H1 (cell line): ENCODE measurements around the gene RTN4. TPM values are rescaled to one million over a fixed set of nuclear protein-coding genes. Genes with fewer than 3 reads are reported as not detected.
A peak's percentile ranks its signal among the peaks of the same experiment; 100 is the strongest.

Experiments used
- CTCF ChIA-PET: fragments of 300-600 bp; sonication (Branson Sonifier 250); formaldehyde crosslinking; loops from one replicate; lab custom pipeline; 2021; ENCODE audit not compliant: partially characterized antibody; lab: Charles Lee
- POLR2A ChIA-PET: fragments of 300-600 bp; sonication (Branson Sonifier 250); formaldehyde crosslinking; loops from one replicate; lab custom pipeline; 2021; ENCODE audit warnings: inconsistent platforms; ENCODE audit not compliant: partially characterized antibody; lab: Charles Lee
- DNase-seq, 2 experiments: peaks; one replicate each; pipeline versions ENCODE4 v3.0.0 to v3.0.0-alpha.2; 2010 to 2022; ENCODE audit warnings: low spot score in 2 of 2, low read depth in 1 of 2, mixed read lengths in 1 of 2
- FAIRE-seq: peaks from 2 replicates; lab custom pipeline; 2011; peaks lifted over from hg19 to GRCh38; lab: Jason Lieb, UNC
- H2AFZ ChIP-seq: 2 replicates; pipeline ENCODE4 v1.8.1; 2012; ENCODE audit warnings: low read length, inconsistent platforms
- H2AK5ac ChIP-seq: 2 replicates; pipeline ENCODE4 v1.6.1; 2013; ENCODE audit warnings: low read depth, low read length
- H2BK120ac ChIP-seq: replicated peaks from 2 replicates; pipeline ENCODE3; 2013; ENCODE audit warnings: low read depth, low read length, inconsistent platforms
- H2BK12ac ChIP-seq: 2 replicates; pipeline ENCODE4 v1.6.1; 2013; ENCODE audit warnings: low read depth, low read length
- H2BK15ac ChIP-seq: 2 replicates; pipeline ENCODE4 v1.6.1; 2013; ENCODE audit warnings: low read length
- H2BK20ac ChIP-seq: 2 replicates; pipeline ENCODE4 v1.6.1; 2013; ENCODE audit warnings: low read length
- H2BK5ac ChIP-seq: 2 replicates; pipeline ENCODE4 v1.6.1; 2013; ENCODE audit warnings: low read depth, low read length
- H3K14ac ChIP-seq: 2 replicates; pipeline ENCODE4 v1.6.1; 2013; ENCODE audit warnings: inconsistent platforms; ENCODE audit not compliant: insufficient read length
- H3K18ac ChIP-seq: 2 replicates; pipeline ENCODE4 v1.6.1; 2013; ENCODE audit warnings: low read length; ENCODE audit errors: extremely low read depth
- H3K23ac ChIP-seq: 2 replicates; pipeline ENCODE4 v1.6.1; 2013; ENCODE audit warnings: inconsistent platforms; ENCODE audit not compliant: insufficient read length
- H3K23me2 ChIP-seq: 2 replicates; pipeline ENCODE4 v1.6.1; 2013; ENCODE audit warnings: low read depth, low read length
- H3K27ac ChIP-seq: 2 replicates; pipeline ENCODE4 v1.6.1; 2011; ENCODE audit warnings: low read depth, low read length, inconsistent platforms
- H3K27me3 ChIP-seq, 4 experiments: replicated peaks in 1 of 4; 1 replicate in 1 of 4; 2 replicates in 3 of 4; pipeline versions ENCODE4 v1.6.1 to v1.8.1; 2011 to 2013; ENCODE audit warnings: low read length in 3 of 4, mild to moderate bottlenecking in 3 of 4, inconsistent platforms in 2 of 4, mixed read lengths in 2 of 4, moderate library complexity in 1 of 4; ENCODE audit not compliant: control insufficient read depth in 3 of 4, insufficient read depth in 3 of 4; ENCODE audit errors: extremely low read depth in 1 of 4
- H3K36me3 ChIP-seq, 4 experiments: 2 replicates each; pipeline versions ENCODE4 v1.6.1 to v1.8.1; 2011 to 2013; ENCODE audit warnings: mild to moderate bottlenecking in 4 of 4, low read length in 3 of 4, moderate library complexity in 2 of 4, control low read depth in 1 of 4, inconsistent platforms in 1 of 4; ENCODE audit not compliant: insufficient read depth in 4 of 4, control insufficient read depth in 2 of 4
- H3K4ac ChIP-seq: replicated peaks from 2 replicates; pipeline ENCODE3; 2013; ENCODE audit warnings: low read length, low read depth, mixed read lengths, inconsistent platforms; ENCODE audit not compliant: insufficient read length
- H3K4me1 ChIP-seq, 4 experiments: replicated peaks in 1 of 4; 1 replicate in 1 of 4; 2 replicates in 3 of 4; pipeline versions ENCODE4 v1.6.1 to v1.8.1; 2011 to 2013; ENCODE audit warnings: low read length in 3 of 4, inconsistent platforms in 2 of 4, mixed read lengths in 1 of 4; ENCODE audit not compliant: insufficient read depth in 4 of 4, control insufficient read depth in 3 of 4
- H3K4me2 ChIP-seq, 2 experiments: 2 replicates each; pipeline versions ENCODE4 v1.6.1 to v1.8.1; 2011 to 2013; ENCODE audit warnings: low read depth in 2 of 2, low read length in 2 of 2, control low read depth in 1 of 2, inconsistent platforms in 1 of 2, mild to moderate bottlenecking in 1 of 2; ENCODE audit not compliant: insufficient read depth in 1 of 2
- H3K4me3 ChIP-seq, 4 experiments: fragments of 200-600, 300-600 bp in 1 of 4; sonication (generic), shearing (Covaris generic), sonication (Bioruptor Twin) in 1 of 4; 2 replicates each; pipeline versions ENCODE4 v1.5.1 to v1.8.1; 2011 to 2016; ENCODE audit warnings: low read length in 4 of 4, low read depth in 3 of 4, control low read depth in 2 of 4, inconsistent platforms in 2 of 4, mild to moderate bottlenecking in 2 of 4, mixed read lengths in 1 of 4, moderate library complexity in 1 of 4; ENCODE audit not compliant: insufficient read depth in 2 of 4; ENCODE audit errors: extremely low read depth in 1 of 4
- H3K56ac ChIP-seq: replicated peaks from 2 replicates; pipeline ENCODE3; 2013; ENCODE audit warnings: low read depth, mild to moderate bottlenecking, mixed read lengths, low read length, inconsistent platforms; ENCODE audit not compliant: insufficient read length
- H3K79me1 ChIP-seq: 2 replicates; pipeline ENCODE4 v1.6.1; 2013; ENCODE audit warnings: low read depth, low read length, control low read depth
- H3K79me2 ChIP-seq, 2 experiments: 2 replicates each; pipeline versions ENCODE4 v1.6.1 to v1.8.1; 2012 to 2013; ENCODE audit warnings: low read length in 2 of 2, mild to moderate bottlenecking in 2 of 2, inconsistent platforms in 1 of 2; ENCODE audit not compliant: insufficient read depth in 2 of 2, control insufficient read depth in 1 of 2
- H3K9ac ChIP-seq, 4 experiments: replicated peaks in 1 of 4; 1 replicate in 1 of 4; 2 replicates in 3 of 4; pipeline versions ENCODE4 v1.6.1 to v1.8.1; 2011 to 2013; ENCODE audit warnings: low read depth in 3 of 4, low read length in 3 of 4, control low read depth in 2 of 4, mild to moderate bottlenecking in 2 of 4, moderate library complexity in 2 of 4, inconsistent platforms in 1 of 4; ENCODE audit errors: extremely low read depth in 1 of 4
- H3K9me3 ChIP-seq, 2 experiments: 2 replicates each; pipeline versions ENCODE4 v1.6.1 to v1.8.1; 2012 to 2013; ENCODE audit warnings: mild to moderate bottlenecking in 2 of 2, moderate library complexity in 2 of 2, control low read depth in 1 of 2, inconsistent platforms in 1 of 2, low read depth in 1 of 2, low read length in 1 of 2, mixed read lengths in 1 of 2; ENCODE audit not compliant: insufficient read depth in 2 of 2
- H4K20me1 ChIP-seq, 2 experiments: replicated peaks in 1 of 2; 2 replicates each; pipeline versions ENCODE3 to v1.8.1; 2011 to 2013; ENCODE audit warnings: inconsistent platforms in 2 of 2, low read length in 2 of 2, mild to moderate bottlenecking in 1 of 2; ENCODE audit not compliant: insufficient read depth in 2 of 2, control insufficient read depth in 1 of 2
- H4K5ac ChIP-seq: 2 replicates; pipeline ENCODE4 v1.6.1; 2013; ENCODE audit warnings: low read length, low read depth, mixed read lengths, inconsistent platforms; ENCODE audit not compliant: insufficient read length
- H4K8ac ChIP-seq: 2 replicates; pipeline ENCODE4 v1.8.0; 2013; ENCODE audit warnings: mild to moderate bottlenecking, moderate library complexity, low read length, inconsistent platforms; ENCODE audit not compliant: insufficient read depth; ENCODE audit errors: extremely low read depth
- H4K91ac ChIP-seq: replicated peaks from 2 replicates; pipeline ENCODE3; 2013; ENCODE audit warnings: low read length, mixed read lengths, inconsistent platforms; ENCODE audit not compliant: insufficient read length
- BACH1 ChIP-seq: IDR thresholded peaks from 2 replicates; pipeline ENCODE4 v1.6.1; 2012; ENCODE audit warnings: low read length, improper control_type of control experiment
- JUN ChIP-seq: IDR thresholded peaks from 2 replicates; pipeline ENCODE4 v1.6.1; 2011; ENCODE audit warnings: low read depth, mild to moderate bottlenecking, improper control_type of control experiment, low read length
- JUND ChIP-seq: IDR thresholded peaks from 2 replicates; pipeline ENCODE4 v1.6.1; 2011; ENCODE audit warnings: mild to moderate bottlenecking, improper control_type of control experiment, low read length
- KDM1A ChIP-seq: fragments of 200-600, 300-600 bp; sonication (generic); IDR thresholded peaks from 2 replicates; pipeline ENCODE4 v1.7.1; 2016; ENCODE audit warnings: mild to moderate bottlenecking, low read length, borderline replicate concordance
- POLR2A ChIP-seq, 2 experiments: IDR thresholded peaks; 1 replicate in 1 of 2; 2 replicates in 1 of 2; pipeline ENCODE4 v1.6.1; 2011; ENCODE audit warnings: low read depth in 2 of 2, low read length in 2 of 2, mild to moderate bottlenecking in 2 of 2; ENCODE audit errors: control extremely low read depth in 1 of 2
- SAP30 ChIP-seq: fragments of 300-600 bp; sonication (generic); IDR thresholded peaks from 2 replicates; pipeline ENCODE4 v1.7.1; 2012; ENCODE audit warnings: low read length, moderate library complexity, mild to moderate bottlenecking, inconsistent platforms; ENCODE audit not compliant: insufficient read depth, insufficient replicate concordance
- SIN3A ChIP-seq, 2 experiments: IDR thresholded peaks in 1 of 2; conservative IDR thresholded peaks in 1 of 2; 2 replicates each; pipeline ENCODE4 v1.6.1; 2011 to 2012; ENCODE audit warnings: low read length in 2 of 2, improper control_type of control experiment in 1 of 2, low read depth in 1 of 2, mild to moderate bottlenecking in 1 of 2
- TAF1 ChIP-seq: IDR thresholded peaks from 2 replicates; pipeline ENCODE4 v1.6.1; 2011; ENCODE audit warnings: mild to moderate bottlenecking, low read depth, low read length
- TCF12 ChIP-seq: IDR thresholded peaks from 2 replicates; pipeline ENCODE4 v1.6.1; 2011; ENCODE audit warnings: low read depth, mild to moderate bottlenecking, low read length
- WGBS, 2 experiments: shearing (Covaris generic) in 1 of 2; methylation state at CpG; one replicate each; pipeline versions ENCODE4 v1.1.6 to v1.1.7; 2013 to 2015; ENCODE audit warnings: low lambda C conversion rate in 2 of 2, mixed read lengths in 2 of 2, inconsistent platforms in 1 of 2, low coverage in 1 of 2, missing lambda C conversion rate in 1 of 2; ENCODE audit not compliant: insufficient replicate concordance in 2 of 2, insufficient coverage in 1 of 2, insufficient read length in 1 of 2; ENCODE audit errors: extremely low coverage in 1 of 2, missing lambda C conversion rate in 1 of 2; 5-methylcytosine and 5-hydroxymethylcytosine counted together
- polyA plus RNA-seq, 7 experiments: library from polyadenylated mRNA; depleted of rRNA in 3 of 7; stranded (reverse) in 5 of 7; unstranded in 2 of 7; fragments of >200 nt in 5 of 7; fragments of 200-250 nt in 2 of 7; gene quantifications; 1 replicate in 5 of 7; 2 replicates in 1 of 7; 4 replicates in 1 of 7; pipeline versions ENCODE4 v1.2.1 to v1.2.3, GENCODE V29; 2011 to 2013; ENCODE audit warnings: missing spikeins in 2 of 7, mixed read lengths in 2 of 7
- total RNA-seq: library from RNA; stranded (reverse); fragmentation: NEBNext Ultra II Directional; extraction: Animal tissue kit (Norgen Biotek cat#: 25700); gene quantifications from 2 replicates; pipeline ENCODE4 v1.2.1, GENCODE V29; 2021
- TF ChIP-seq, protein P1 (sequence below): IDR thresholded peaks from 2 replicates; pipeline ENCODE4 v1.6.1; 2012; ENCODE audit warnings: inconsistent platforms

The RTN4 gene
- total and polyA plus RNA-seq, 2 of the 8 experiments (the other 6 are each of a cell fraction or from before 2014, with no cell fraction given): 179 to 242 TPM

DNA sequence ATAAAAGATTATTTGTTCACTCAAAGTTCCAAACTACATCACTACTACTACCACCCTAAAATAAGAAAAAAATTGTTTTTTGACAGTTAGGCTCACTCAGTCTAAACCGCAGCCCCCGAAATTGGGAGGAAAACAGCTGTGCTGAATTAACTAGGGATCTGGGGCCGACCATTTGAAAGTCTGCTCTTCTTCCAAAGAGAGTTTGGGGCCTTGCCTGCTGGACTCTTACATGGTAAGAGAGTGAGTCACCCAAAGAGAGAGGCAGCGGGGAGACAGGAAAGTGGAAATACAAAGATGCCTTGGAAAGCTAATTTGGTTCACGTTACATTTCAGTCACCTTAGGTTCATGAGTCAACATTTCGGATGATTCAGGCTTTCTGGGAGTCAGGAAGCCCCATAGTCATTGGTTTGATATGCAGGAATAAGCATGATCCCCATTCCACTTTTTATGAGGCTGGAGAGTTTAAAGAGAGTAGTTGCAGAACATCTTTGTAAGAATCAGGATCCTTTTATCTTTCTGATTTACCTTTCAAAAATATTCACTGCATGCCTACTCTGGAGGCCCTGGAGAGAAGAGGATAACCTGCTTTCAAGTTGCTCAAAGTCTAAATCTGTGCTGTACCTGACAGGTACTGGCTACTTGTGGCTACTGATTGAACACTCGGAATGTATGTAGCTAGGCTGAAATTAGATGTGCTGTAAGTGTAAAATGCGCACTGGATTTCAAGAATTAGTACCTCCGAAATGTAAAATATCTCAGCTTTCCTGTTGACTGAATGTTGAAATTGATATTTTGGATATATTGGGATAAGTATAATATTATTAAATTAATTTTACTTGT is 995 bp upstream of the RTN4 start:
- peaks cover 10 to 11% of the 10 kb centered on the region in 2 experiments for H4K20me1 ChIP-seq
- WGBS, 2 experiments: 29% methylated on average over 9 of the region's 9 CpGs; no CpG with 5 or more reads in 1 of the 2 experiments
- H4K8ac ChIP-seq: no peak overlapping the region
- H4K5ac ChIP-seq: peak overlapping the region; percentile 46
- peak overlapping the region; percentile 53 for H3K18ac ChIP-seq
- ChIA-PET POLR2A (interaction anchor here (0.6 to 3.3 kb wide), 24 partner anchors 8 to 181 kb away, joined by 3 to 21 read pairs (median 5); partner anchors contain the start of genes CLHC1 and RPS27A), CTCF (interaction anchor here (0.8 to 2.3 kb wide), 9 partner anchors 11 to 123 kb away, joined by 3 to 8 read pairs (median 5); no protein-coding TSS in a partner anchor)
- H2BK5ac ChIP-seq: peak overlapping the region; percentile 79
- H3K9me3 ChIP-seq: no peaks in the 10 kb centered on the region
- H3K4me1 ChIP-seq: peaks cover 0 to 6% (median 5%) of the 10 kb centered on the region in 4 experiments; a peak in 4 of 7 replicates
- no peak overlapping the region for H2BK15ac ChIP-seq
- peak overlapping the region; percentile 79 to 96 for H3K4me2 ChIP-seq
- no peak overlapping the region; the same call in 1 of the 2 replicates for H2AFZ ChIP-seq
- H2BK20ac ChIP-seq: no peak overlapping the region; the same call in 1 of the 2 replicates
- peaks cover 4% of the 10 kb centered on the region for H3K23me2 ChIP-seq
- TF ChIP-seq JUN (no peak), JUND (peak; percentile 88), POLR2A (IDR thresholded peaks at IDR 0.05; ENCODE audit: control extremely low read depth in 1 of 2, low read depth in 2 of 2, low read length in 2 of 2) (0 out of 3 replicates have a peak, but pooled peaks of 1 of the 2 experiments have one; percentile 39), SIN3A (conservative IDR thresholded peaks at IDR 0.05 in 1 of 2, IDR thresholded peaks at IDR 0.05 in 1 of 2; ENCODE audit: low read depth in 1 of 2, low read length in 2 of 2) (peak; percentile 16 to 59; a peak in 1 of 4 replicates), SAP30 (peak; percentile 88), BACH1 (0 out of 2 replicates have a peak, but pooled peaks have one; percentile 28), KDM1A (no peak), TAF1 (no peak), TCF12 (no peak)
- TF ChIP-seq, protein P1, sequence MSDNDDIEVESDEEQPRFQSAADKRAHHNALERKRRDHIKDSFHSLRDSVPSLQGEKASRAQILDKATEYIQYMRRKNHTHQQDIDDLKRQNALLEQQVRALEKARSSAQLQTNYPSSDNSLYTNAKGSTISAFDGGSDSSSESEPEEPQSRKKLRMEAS: no peak
- H3K9ac ChIP-seq: peak overlapping the region in 3 of 4 experiments; percentile 51 to 83 (median 60); a peak in 6 of 7 replicates
- no peak overlapping the region for H3K23ac ChIP-seq
- no peak overlapping the region for H4K91ac ChIP-seq
- H3K27ac ChIP-seq: peak overlapping the region; percentile 51
- no peak overlapping the region for H3K14ac ChIP-seq
- H3K56ac ChIP-seq: no peak overlapping the region
- FAIRE-seq: no peak
- H3K79me1 ChIP-seq: no peaks in the 10 kb centered on the region
- no peak overlapping the region for H3K4ac ChIP-seq
- H3K4me3 ChIP-seq: peak overlapping the region; percentile 44 to 100 (median 62)
- peak overlapping the region; percentile 52; the same call in 1 of the 2 replicates for H2BK12ac ChIP-seq
- peaks cover 23 to 32% of the 10 kb centered on the region in 2 experiments for H3K79me2 ChIP-seq
- peak in 1 of 2 experiments; percentile 39 for DNase-seq
- H3K36me3 ChIP-seq: no peaks in the 10 kb centered on the region; a peak in 1 of 8 replicates
- no peak overlapping the region; the same call in 1 of the 2 replicates for H2AK5ac ChIP-seq
- H3K27me3 ChIP-seq: no peaks in the 10 kb centered on the region
- no peak overlapping the region for H2BK120ac ChIP-seq
